ENCODE data around the gene HOOK2.
"Not testable (repeated sequence)": the region's sequence is repeated elsewhere in the genome, so short reads cannot be mapped to it uniquely, and the experiment has no call there.

Gene HOOK2

GRCh38 chr19:12774588-12775555, at the start of gene HOOK2:
Gene HOOK2, minus strand, starts transcription at chr19:12775552. Its CDS starts 103 bp downstream, at chr19:12775449.
- DNase-seq: no peak

- DNase-seq: no peak
Observed at GRCh38 chr19:12821761-12822160, 46.4 kb upstream of the HOOK2 start.

- not testable (repeated sequence) for DNase-seq
Observed at GRCh38 chr19:12817810-12818209, 42.5 kb upstream of the HOOK2 start.

- not testable (repeated sequence) for DNase-seq
Observed at GRCh38 chr19:12817188-12817587, 41.8 kb upstream of the HOOK2 start.

GRCh38 chr19:12815088-12815487, 39.7 kb upstream of the HOOK2 start:
- no peak for DNase-seq

GRCh38 chr19:12806242-12807081, 31.1 kb upstream of the HOOK2 start, which contains the start of gene RNASEH2A:
Gene RNASEH2A, plus strand, starts transcription at chr19:12806584. Its CDS starts 90 bp downstream, at chr19:12806674.
- DNase-seq: peak; percentile 88

GRCh38 chr19:12804051-12804450, 28.7 kb upstream of the HOOK2 start:
- DNase-seq: no peak

- DNase-seq: no peak
Observed at GRCh38 chr19:12802267-12803106, 27.1 kb upstream of the HOOK2 start.

- DNase-seq: peak; percentile 69
Observed at GRCh38 chr19:12801466-12802266, 26.3 kb upstream of the HOOK2 start, which contains the start of the genes PRDX2 and THSD8. Gene PRDX2, minus strand, starts transcription at chr19:12801800. Its CDS starts 539 bp downstream, at chr19:12801261. Gene THSD8, plus strand, starts transcription at chr19:12802069. Its CDS starts 3 bp downstream, at chr19:12802072.

GRCh38 chr19:12800923-12801465, 25.6 kb upstream of the HOOK2 start:
- DNase-seq: peak; percentile 14

GRCh38 chr19:12800466-12800770, 25.1 kb upstream of the HOOK2 start:
- no peak for DNase-seq

- no peak for DNase-seq
Observed at GRCh38 chr19:12799742-12800465, 24.6 kb upstream of the HOOK2 start.

- not testable (repeated sequence) for DNase-seq
Observed at GRCh38 chr19:12797607-12798006, 22.3 kb upstream of the HOOK2 start.

GRCh38 chr19:12797141-12797587, 21.8 kb upstream of the HOOK2 start:
- DNase-seq: no peak

- peak; percentile 79 for DNase-seq
Observed at GRCh38 chr19:12796146-12797071, 21.1 kb upstream of the HOOK2 start.

- no peak for DNase-seq
Observed at GRCh38 chr19:12794971-12795381, 19.6 kb upstream of the HOOK2 start.

GRCh38 chr19:12794196-12794941, 19.0 kb upstream of the HOOK2 start:
- peak; percentile 15 for DNase-seq
